ENCODE measurements around the gene KIF19. TPM values are rescaled to one million over a fixed set of nuclear protein-coding genes. Genes with fewer than 3 reads are reported as not detected.

The KIF19 gene
- total and polyA plus RNA-seq, 3 donors from 2014 or later, result 2.0 to 3.3 (median 3.0) TPM

DNA sequence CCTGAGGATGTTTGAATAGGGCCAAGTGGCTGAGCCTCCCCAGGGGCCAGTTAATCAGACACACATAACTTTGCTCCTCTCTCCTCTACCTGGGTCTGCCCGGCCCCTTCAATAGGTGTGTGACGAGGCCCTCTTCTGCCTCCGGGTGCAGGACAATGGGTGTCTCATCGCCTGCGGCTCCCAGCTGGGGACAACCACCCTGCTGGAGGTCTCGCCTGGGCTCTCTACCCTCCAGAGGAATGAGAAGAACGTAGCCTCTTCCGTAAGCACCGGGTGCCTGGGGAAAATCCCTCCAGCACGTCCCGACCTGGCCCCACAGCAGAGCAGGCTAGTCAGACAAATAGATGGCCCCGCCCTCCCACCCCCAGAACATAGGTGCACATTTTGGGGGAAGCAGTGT lies 16.1 kb upstream of the KIF19 start:
- intact Hi-C loops (cut with DNase I; ENCODE audit: low total_unique reads), result no loop called here
- no peaks in the 10 kb centered on the region for H3K36me3 ChIP-seq (ENCODE audit: low read depth, missing control alignments)
- no peak overlapping the region for H3K27ac ChIP-seq
- no peaks in the 10 kb centered on the region for H3K27me3 ChIP-seq
- TF ChIP-seq CTCF (IDR thresholded peaks at IDR 0.05) (no peak), POLR2A (IDR thresholded peaks at IDR 0.05) (no peak)
- DNase-seq, result no peak
- no peaks in the 10 kb centered on the region for H3K4me1 ChIP-seq
- H3K4me3 ChIP-seq, result no peak overlapping the region
- 91 to 92% methylated on average over 12 of the region's 12 CpGs for WGBS, 2 donors
- H3K9me3 ChIP-seq, result no peaks in the 10 kb centered on the region

- 89% methylated on average over 12 to 15 of the region's 15 CpGs for WGBS, 2 donors
- H3K4me3 ChIP-seq, result no peak overlapping the region
- TF ChIP-seq POLR2A (IDR thresholded peaks at IDR 0.05), result no peak
- no peak for TF ChIP-seq CTCF (IDR thresholded peaks at IDR 0.05)
- no peaks in the 10 kb centered on the region for H3K9me3 ChIP-seq
- H3K27me3 ChIP-seq, result no peaks in the 10 kb centered on the region
- H3K36me3 ChIP-seq (ENCODE audit: low read depth, missing control alignments), result no peaks in the 10 kb centered on the region
- no peak overlapping the region for H3K27ac ChIP-seq
- no peaks in the 10 kb centered on the region for H3K4me1 ChIP-seq
- no peak for DNase-seq
- intact Hi-C loops (cut with DNase I; ENCODE audit: low total_unique reads), result no loop called here
Measured at GRCh38 chr17:74314877-74315276, 11.1 kb upstream of the KIF19 start.

- Histone ChIP-seq H3K27me3 (no peaks in the 10 kb centered on the region), H3K4me3 (no peak overlapping the region), H3K27ac (no peak overlapping the region), H3K36me3 (ENCODE audit: low read depth, missing control alignments) (no peaks in the 10 kb centered on the region), H3K9me3 (no peaks in the 10 kb centered on the region), H3K4me1 (no peaks in the 10 kb centered on the region)
- no peak for DNase-seq
- intact Hi-C loops (cut with DNase I; ENCODE audit: low total_unique reads), result no loop called here
- WGBS, 2 donors, result 65 to 69% methylated on average over 8 to 10 of the region's 10 CpGs
- TF ChIP-seq CTCF (IDR thresholded peaks at IDR 0.05), result no peak
- no peak for TF ChIP-seq POLR2A (IDR thresholded peaks at IDR 0.05)
Measured at GRCh38 chr17:74316220-74316619, 9.8 kb upstream of the KIF19 start.

GRCh38 chr17:74317071-74317470 lies 9.0 kb upstream of the KIF19 start:
- intact Hi-C loops (cut with DNase I; ENCODE audit: low total_unique reads), result no loop called here
- WGBS, 2 donors, result 80 to 84% methylated on average over 13 to 16 of the region's 16 CpGs
- no peak overlapping the region for H3K4me3 ChIP-seq
- DNase-seq, result no peak
- no peaks in the 10 kb centered on the region for H3K9me3 ChIP-seq
- no peaks in the 10 kb centered on the region for H3K27me3 ChIP-seq
- H3K4me1 ChIP-seq, result no peaks in the 10 kb centered on the region
- TF ChIP-seq CTCF (IDR thresholded peaks at IDR 0.05) (no peak), POLR2A (IDR thresholded peaks at IDR 0.05) (no peak)
- H3K27ac ChIP-seq, result no peak overlapping the region
- no peaks in the 10 kb centered on the region for H3K36me3 ChIP-seq (ENCODE audit: low read depth, missing control alignments)

DNA sequence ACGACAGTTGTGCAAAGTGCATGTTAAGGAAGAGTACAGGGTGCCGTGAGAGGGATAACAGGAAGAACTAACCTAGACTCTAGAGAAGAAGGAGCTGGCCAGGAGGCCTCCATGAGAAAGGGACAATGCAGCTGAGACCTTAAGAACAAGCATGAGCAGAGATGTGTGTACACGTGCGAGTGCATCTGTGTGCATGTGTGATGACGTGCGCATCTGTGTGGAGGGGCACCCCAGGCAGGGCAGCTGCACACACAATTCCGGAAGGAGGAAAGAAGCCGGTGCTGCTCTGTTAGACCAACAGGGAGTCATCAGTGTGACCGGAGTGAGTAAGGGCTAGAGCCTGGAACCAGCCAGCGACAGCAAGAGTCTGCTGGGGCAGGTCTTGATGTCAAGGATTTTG lies 7.6 kb upstream of the KIF19 start:
- WGBS, 2 donors, result 90 to 93% methylated on average over 10 of the region's 10 CpGs
- intact Hi-C loops (cut with DNase I; ENCODE audit: low total_unique reads), result no loop called here
- H3K27ac ChIP-seq, result no peak overlapping the region

More for the DNA sequence above, 7.6 kb upstream of the KIF19 start:
- no peaks in the 10 kb centered on the region for H3K36me3 ChIP-seq (ENCODE audit: low read depth, missing control alignments)
- no peaks in the 10 kb centered on the region for H3K9me3 ChIP-seq
- H3K4me1 ChIP-seq, result no peaks in the 10 kb centered on the region
- H3K27me3 ChIP-seq, result no peaks in the 10 kb centered on the region
- TF ChIP-seq CTCF (IDR thresholded peaks at IDR 0.05) (no peak), POLR2A (IDR thresholded peaks at IDR 0.05) (no peak)
- DNase-seq, result no peak
- no peak overlapping the region for H3K4me3 ChIP-seq

Data from testis (tissue), 3 donors.